GM21717 (cell line): ENCODE data around the gene RNF220.
"Not testable (repeated sequence)": the region's sequence is repeated elsewhere in the genome, so short reads cannot be mapped to it uniquely, and the experiment has no call there.

Source experiments
- ATAC-seq: cut with Tn5 transposase; IDR thresholded peaks from one replicate; pipeline ENCODE4 v1.9.1; 2021; ENCODE audit warnings: mild to moderate bottlenecking, moderate library complexity; ENCODE audit not compliant: unreplicated experiment

The RNF220 gene

DNA sequence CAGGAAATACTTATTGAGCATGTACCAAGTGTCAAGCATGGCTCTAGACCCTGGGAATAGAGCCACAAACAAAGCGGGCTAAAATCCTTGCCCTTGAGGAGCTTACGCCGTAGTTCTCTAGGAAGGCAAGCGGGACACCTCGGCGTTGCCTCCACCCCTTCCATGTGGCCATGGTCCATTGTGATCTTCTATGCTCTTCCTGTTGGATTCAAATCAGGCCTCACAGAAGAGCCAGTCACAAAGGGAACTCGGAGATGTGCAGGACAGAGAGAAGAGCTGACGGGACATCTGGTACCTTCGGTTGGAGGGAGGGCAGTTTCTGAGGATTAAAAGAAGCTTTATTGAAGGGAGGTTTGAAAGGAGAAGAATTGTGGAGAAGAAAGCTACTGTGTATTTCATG, 139.9 kb downstream of the RNF220 start:
- ATAC-seq = no peak

DNA sequence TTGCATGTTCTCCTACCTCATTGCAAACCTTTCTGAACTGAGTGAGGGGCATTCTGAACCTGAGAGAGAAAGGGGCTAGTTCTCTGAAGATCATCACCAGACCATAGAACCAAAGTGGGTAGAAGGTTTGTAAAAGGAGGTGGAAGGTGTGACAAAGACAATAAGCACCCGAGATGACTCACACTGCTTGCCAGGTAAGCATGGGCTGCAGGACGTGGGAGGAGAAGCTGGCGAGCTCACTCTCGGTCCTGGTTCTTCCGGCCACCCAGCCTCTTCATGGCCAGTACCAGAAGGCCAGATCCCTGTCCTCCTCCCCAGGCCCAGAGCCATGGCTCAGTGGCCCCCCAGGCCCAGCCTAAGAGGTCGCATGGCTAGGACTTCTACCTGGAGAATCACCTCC, 140.9 kb downstream of the RNF220 start:
- no peak for ATAC-seq

DNA sequence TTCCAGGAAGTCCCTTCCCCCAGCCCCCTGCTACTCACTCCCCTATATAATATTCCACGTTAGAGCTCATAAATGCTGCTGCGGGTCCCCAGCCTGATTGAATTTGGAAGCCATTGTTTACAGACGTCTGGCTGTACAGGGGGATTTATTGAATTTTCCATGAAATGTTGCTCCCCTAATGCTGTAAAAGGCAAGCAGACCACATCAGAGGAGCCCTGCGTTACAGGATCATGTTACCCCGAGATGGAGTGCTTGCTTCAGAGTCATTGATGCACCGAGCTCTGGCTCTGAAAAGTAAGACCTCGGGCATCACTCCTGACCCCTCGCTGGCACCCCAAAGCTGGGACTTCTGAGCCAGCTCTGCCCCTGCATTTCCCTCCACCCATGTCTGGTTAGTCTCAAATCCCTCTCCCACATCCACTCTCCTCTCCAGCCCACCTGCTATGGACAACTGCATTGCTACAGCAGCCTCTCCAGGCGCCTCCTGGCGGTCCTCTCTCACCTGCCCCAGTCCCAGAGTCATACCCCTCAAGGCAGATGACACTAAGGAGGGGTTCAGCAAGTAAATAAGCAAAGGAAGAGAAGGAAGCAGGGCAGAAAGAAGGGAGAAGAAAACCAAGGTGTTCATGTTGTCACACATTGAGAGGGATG, 141.5 kb downstream of the RNF220 start:
- no peak for ATAC-seq

DNA sequence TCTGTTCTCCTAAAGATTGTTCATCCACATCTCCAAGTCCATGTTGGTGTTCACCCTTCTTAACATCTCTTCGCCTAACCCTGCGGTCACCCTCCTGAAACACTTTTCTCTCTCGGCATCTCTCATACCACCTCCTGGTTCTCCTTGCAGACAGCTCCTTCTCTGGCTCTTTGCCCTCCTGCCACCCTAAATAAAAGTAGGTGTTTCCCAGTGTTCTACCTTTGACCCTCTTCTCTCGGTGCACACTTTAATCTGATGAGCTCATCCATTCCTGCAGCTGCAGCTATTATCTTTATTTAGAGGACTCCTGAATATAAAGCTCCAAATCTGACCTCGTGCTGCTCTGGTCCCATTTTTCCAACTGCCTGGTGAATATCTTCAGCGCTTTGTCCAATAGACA, 142.3 kb downstream of the RNF220 start:
- ATAC-seq = no peak

DNA sequence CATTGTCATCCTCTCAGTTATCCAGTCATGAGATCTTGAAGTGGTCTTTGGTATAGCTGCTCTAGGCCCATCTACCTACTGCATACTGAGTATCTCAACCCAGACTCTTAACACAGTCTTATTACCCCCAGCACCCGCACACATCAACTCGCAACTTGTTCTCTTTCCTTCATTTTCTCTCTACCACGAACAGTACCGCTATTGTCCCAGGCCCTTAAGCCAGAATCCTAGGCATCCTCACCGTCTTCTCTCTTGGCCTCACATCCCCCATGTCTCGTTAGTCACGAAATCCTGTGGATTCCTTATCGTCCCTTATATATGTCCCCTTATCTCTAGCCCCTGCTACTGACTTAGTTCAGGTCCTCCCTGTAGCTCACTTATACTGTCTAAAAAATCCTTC, 142.8 kb downstream of the RNF220 start:
- no peak for ATAC-seq

DNA sequence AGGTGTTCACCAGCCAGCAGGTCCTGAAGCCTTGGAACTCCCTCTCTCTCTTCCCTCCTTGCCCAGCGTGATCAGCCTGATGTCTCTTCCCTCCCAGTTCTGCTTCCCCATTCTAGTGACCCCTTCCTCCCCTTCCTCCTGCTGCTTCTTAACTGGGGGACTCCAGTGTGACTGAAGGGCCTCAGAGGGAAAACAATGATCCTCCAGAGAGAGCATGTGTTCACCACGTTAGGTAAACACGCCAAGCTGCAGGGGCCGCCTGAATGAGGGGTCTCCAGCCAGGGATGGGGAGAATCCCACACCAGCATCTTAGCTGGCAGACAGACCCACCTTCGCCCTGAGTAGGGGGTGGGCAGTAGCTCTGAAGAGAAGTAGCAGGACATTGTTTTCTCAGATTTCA, 144.5 kb downstream of the RNF220 start:
- ATAC-seq = no peak

DNA sequence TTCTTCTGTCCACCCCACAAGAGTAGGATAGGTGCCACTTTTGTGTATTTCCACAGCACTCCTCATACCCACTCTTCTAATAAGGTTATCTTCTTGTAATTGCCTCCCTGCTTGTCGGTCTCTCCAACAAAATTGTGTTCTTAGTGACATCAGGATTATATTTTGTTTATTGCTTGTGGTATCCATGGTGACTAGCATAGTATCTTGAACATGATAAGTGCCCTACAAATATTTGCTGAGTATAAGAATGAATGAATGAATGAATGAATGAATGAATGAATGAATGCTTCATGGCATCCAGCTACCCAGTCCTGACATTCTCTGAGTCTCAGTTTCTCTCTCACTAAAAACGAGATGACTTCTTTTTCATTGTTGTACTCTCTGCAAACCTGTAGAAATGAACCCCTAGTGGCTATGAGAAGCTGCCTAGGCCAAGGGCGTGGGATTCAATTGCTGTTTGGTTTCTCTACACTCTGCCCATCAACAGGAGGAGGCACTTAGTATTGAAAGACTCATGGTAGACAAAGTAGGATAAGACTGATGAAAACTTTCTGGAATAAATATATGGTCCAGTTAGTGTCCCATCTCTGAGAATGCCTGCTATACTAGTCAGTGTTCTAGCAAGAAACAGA, 148.2 kb downstream of the RNF220 start:
- ATAC-seq = no peak

DNA sequence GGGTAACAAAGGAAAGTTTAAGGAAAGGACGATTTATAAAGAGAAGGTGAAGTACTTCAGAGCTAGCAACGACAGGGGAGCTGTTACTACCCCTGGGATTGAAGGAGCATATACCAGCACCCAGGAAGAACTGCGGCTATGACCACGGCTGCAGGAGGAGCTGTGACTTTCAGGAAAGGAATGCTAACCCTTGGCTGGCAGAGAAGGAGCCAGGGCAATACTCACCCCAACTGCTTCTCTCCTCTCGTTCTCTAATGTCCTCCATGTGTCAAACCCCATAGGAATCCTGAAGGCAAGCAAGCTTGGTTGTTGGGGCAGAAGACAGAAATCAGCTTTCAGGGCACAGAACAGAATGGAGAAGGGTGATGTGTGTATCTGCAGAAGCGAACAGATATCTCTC, 148.7 kb downstream of the RNF220 start:
- no peak for ATAC-seq

DNA sequence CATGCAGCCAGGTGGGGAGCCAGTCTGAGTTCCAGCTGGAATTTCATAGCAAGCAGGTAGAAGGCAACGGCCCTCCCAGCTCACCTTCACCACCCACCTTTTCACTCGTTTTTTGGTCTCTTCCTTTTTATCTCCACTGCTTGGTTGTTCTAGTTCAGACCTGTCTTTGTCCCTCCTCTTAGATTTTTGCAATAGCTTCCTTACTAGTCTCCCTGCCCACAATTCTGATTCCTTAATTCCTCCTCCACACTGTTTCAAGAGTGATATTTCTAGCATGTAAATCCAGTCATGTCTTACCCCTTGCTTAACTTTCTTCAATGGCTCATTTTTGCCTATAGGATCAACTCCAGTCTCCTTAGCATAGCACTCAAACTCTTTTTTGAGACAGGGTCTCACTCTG, 149.7 kb downstream of the RNF220 start:
- no peak for ATAC-seq

DNA sequence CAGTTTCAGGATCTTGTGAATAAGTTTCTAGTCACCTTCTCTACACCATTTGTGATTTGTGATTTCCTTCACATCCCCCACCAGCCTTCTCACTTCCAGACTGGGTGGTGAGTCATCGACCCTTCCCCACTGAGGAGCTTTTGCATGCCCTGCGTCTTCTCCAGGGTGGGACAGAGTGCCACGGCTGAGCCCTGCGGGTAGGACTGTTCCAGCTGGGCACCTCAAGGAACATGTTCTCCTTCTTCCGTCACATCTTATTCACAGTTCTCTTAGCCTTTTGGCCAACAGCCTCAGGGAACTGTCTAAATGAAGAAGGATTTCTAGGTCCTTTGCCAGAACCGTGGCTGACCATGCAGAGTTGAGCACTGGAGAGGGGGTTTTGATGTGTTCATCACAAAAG, 152.7 kb downstream of the RNF220 start:
- no peak for ATAC-seq

DNA sequence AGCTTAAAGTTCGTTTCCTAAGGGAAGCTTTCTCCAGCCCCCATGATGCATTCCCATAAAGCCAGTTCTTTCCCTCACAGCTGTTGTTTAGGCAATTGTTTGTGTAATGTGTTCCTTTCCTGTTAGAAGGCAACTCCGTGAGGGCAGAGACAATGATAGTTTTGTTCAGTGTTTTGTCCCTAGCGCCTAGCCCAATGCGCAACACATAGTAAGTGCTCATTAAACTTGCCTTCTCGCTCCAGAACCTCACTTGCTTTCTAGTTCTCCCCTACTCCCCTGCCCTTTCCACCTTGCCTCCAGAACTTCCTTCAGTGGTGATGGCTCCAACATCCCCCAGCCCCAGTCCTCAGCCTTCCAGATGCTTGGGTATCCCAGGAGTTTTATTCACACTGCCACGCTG, 153.8 kb downstream of the RNF220 start:
- no peak for ATAC-seq

DNA sequence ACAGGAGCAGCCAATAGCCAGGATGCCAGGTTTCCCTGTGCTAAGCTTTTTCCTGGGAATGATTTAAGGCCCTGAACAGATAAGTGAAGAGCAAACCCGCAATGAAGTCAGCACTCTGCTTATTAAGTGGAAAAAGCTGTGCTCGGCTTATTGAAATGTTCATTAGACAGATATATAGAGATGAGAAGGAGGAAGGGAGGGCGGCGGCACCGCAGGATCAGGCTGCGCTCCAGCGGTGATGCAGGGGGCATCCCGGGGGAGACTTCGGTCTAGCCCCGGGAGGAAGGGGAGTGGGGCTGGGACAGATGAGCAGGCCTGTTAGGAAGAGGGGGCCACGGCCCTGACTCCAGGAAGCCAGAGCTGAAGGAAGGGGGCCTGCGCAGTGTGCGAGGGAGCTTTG, 154.3 kb downstream of the RNF220 start:
- ATAC-seq = no peak

DNA sequence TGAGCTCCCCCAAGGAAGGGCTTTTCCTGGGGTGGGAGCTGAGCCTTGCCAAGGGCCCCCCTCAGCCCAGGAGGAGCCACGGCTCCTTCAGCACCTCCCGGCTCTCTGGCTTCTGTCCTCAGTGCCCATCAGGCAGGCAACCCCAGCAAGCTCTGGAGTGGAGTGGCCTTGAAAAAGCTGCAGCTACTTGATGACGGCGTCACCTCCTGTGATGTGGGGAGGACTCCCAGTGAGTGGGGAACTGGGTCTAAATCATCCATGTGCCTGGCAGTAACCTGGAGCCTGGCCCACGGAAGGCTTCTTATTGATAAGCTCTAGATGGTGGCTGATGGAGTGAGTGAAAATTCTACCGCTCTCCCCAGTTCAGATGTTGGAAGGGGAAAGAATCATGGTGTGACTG, 154.9 kb downstream of the RNF220 start:
- ATAC-seq = no peak

DNA sequence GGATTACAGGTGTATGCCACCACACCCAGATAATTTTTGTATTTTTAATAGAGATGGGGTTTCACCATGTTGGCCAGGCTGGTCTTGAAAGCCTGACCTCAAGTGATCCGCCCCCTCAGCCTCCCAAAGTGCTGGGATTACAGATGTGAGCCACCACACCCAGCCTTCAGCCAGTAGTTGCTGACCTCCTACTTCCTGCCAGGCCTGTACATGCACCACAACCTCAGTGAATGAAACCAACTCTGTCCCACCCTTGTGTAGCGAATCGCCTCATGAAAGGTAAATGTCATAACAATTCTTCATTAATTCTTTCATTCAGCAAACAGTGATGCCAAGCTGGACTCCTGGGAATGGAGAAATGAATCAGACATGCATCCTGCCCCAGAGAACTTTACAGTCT, 155.6 kb downstream of the RNF220 start:
- not testable (repeated sequence) for ATAC-seq

DNA sequence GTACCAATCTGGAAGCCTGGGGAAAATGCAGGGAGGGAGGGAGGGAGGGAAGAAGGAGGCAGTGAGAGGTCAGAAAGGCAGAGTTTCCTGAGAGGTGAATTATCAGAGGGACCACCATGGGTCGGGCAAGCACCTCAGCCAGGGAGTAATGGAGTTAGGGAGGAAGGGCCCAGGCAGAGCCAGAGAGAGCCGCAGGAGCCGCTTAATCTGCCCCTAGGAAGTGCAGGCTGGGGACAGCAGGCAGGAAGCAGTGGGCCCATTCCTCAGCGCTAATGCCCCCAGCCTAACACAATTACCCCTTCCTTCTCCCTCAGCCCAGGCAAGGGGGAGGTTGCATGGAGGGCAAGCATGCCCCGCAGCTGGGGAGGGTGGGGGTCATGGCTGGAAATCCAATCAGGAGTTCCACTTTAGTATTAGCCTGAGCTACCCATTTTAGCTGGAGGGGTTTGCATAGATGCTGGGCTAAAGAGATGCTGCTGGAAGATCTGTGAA, 160.2 kb downstream of the RNF220 start:
- ATAC-seq = no peak

DNA sequence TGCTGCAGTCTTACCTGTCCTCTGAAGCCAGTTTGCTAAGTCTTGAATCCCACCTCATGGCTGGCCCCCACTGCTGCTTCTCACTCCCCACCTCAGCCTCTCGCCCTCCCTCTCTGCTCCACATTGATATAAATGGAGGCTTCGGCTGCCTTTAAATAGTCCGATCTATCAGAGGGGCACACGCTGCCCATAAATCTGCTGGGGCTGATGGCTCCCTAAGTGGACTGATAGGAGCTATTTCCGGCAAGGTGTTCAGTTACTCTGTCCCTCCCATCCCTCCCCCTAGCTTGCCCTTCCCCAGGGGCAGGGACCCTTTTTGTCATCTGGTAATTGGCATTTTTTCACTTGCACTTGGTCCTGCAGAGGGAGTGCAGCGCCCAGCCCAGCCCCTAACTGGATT, 160.8 kb downstream of the RNF220 start:
- ATAC-seq = no peak

DNA sequence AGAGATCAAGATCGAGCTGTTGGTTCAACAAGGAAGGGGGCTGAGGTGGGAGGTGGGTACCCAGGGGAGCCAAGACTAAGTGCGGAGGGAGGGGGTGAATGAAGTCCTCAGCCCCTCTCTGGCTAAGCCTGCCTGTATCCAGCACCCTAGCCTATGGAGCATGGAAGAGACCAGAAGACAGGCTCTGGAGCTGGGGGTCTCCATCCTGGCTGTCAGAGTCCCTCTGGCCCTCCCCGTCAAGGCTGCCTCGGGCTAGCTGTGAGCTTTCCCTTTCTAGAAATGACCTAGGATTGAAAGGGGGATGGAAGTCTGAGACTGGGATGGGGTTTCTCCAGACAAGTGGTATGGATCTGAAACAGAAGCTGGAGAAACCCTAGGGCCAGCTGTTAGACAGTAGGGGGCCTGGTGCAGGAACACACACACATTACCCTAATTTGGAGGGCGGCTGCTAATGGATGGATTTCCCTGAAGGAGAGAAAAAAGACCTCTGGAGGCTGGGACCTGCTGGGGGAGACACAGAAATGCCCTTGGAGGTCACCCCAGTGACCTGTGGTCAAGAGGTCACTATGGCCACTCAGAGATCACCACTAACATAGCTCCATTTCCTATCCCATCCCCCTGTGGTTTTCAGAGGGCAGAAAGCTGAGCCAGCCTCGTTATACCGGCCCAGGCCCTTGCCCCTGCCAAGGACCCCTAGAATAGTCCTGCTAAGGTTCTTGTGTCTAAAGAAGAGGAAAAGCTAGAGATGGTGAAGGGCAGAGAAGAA, 161.4 kb downstream of the RNF220 start:
- no peak for ATAC-seq

DNA sequence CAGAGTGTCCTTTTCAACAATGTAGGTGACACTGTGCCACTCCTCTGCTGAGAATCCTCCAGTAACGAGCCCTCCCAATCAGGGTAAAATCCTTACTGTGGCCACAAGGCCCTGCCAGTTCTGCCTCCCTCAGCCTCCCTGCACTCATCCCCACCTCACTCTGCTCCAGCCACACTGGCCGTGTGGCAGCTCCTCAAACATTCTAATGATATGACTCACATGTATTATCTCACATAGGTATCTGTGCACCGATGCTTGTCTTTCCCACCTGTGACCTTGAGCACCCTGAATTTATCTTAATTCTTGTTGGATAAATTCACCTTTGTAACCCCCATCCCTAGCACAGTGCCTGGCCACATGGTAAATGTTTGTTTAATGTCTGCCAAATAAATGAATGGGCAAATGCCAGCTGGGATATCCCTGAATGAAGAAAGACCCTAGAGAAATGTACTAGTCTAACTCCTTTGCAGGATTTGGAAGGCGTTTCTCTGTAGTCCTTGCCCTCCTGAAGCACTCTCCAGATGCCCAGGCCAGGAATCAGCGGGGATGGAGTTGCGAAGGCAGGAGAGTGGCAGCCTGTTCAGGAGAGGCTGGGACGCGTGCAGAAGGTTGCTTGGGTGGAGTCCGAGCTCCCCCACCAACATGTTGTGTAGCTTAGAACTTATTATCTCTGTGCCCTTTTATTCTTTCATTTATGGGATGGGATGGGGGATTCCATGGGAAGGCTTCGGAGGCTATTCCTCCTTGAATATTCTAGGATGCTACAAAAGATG, 163.3 kb downstream of the RNF220 start:
- no peak for ATAC-seq

DNA sequence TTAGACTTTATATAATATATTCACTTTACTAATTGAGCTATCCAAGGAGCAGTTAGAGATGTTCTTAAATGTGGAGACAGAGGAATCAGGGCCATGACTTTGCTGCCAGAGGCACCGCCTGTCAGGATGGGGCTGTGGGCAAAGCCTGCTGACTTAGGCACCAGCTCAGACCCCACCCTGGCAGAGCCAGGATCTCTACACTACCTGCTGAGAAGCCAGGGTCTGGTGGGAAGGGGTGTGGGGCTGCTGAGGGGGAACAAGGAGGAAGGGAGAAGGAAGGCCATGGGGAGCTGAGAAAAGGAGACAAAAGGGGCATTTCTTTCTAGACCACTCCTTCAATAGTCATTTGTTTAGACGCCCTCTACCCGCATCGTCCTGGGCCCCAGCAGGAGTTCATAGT, 164.4 kb downstream of the RNF220 start:
- ATAC-seq = no peak

DNA sequence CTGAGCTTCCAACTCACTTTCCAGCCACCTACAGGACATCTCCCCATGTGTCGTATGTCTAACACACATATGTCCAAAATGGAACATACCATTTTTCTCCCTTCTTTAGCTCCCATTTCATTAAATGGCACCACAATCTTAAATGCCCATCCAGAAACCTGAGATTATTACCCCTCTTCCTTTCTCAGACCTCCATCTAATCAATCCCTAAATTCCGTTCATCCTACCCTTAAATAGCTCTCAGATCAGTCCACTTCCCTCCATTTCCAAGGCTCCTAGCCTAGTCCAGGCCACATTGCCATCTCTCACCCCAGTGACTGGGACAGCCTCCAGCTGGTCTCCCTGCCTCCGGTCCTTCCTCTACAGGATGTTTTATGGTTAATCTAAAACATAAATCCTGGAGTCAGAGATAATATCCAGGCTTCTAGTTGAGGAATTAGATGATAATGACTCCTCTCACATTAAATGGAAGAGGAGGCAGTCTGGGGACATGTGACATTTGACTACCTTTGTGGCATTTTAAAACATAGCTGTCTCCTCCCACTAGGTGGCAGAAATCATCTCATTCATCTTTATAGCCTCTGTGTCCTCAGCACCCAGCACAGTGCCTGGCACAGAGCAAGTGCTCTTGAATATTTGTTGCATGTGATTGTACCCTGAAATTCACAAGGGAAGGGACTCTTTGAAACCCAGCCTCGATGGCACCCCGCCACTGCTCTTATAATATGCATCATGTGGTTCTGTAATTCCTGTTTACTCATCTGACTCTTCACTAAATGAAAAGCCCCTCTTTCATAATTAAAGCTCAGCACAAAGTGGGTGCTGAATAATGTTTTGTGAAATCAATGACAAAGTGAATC, 166.9 kb downstream of the RNF220 start:
- no peak for ATAC-seq

DNA sequence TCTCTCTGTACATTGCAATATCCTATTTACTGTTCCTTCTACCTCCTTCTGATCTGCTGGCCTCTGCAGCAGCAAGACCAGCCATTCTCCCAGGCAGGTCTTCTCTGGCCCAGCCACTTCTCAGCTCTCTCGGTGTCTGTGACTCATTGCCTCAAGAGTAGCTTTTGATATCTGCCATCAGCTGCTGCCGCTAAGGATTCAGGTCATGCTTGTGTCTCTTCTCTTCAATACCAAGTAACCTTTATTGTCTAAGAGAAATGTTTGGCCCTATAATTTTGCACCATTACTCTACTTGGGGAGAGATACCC, 167.5 kb downstream of the RNF220 start:
- no peak for ATAC-seq
